GM12801 (cell line): Measurements from ENCODE around the gene ALLC.

Source experiments
- TF ChIP-seq, protein P1 (sequence below): IDR thresholded peaks from one replicate; pipeline ENCODE4 v1.5.1; 2011; ENCODE audit warnings: control low read depth; ENCODE audit not compliant: insufficient read length; ENCODE audit errors: extremely low read depth

The ALLC gene

DNA sequence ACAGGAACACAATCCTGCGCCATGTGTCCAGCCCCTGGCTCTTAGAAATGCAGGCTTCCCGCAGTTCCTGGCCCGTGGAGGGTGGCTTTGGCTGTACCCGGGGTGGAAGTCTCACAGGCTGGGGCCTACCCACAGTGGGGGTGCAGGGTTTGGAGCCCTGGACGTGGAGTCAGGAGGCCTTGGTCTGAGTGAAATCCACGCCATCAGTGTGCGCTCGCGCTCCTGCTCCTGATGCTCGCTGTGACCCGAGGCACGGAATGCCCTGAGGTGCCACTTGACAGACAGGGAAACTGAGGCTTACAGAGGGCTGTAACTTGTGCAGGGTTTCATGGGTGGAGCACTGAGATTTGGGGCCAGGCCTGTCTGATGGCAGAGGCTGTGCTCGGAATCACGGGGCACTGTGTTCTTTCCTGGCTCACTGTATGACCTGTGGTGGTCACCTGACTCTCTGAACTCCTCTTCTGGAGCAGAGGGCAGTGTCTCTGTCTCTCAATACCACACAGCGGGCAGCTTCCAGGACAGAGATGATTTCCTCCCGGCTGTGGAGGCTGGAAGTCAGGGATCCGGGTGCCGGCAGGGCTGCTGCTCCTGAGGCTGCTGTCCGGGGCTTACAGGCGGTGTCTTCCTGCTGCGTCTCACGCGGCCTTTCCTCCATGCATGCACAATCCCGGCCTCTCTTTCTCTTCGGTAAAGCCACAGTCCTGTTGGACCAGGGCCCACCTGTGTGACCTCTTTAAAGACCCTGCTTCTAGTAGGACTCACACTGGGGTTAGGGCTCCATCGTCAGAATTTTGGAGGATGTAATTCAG is 25.9 kb upstream of the ALLC start:
- TF ChIP-seq, protein P1, sequence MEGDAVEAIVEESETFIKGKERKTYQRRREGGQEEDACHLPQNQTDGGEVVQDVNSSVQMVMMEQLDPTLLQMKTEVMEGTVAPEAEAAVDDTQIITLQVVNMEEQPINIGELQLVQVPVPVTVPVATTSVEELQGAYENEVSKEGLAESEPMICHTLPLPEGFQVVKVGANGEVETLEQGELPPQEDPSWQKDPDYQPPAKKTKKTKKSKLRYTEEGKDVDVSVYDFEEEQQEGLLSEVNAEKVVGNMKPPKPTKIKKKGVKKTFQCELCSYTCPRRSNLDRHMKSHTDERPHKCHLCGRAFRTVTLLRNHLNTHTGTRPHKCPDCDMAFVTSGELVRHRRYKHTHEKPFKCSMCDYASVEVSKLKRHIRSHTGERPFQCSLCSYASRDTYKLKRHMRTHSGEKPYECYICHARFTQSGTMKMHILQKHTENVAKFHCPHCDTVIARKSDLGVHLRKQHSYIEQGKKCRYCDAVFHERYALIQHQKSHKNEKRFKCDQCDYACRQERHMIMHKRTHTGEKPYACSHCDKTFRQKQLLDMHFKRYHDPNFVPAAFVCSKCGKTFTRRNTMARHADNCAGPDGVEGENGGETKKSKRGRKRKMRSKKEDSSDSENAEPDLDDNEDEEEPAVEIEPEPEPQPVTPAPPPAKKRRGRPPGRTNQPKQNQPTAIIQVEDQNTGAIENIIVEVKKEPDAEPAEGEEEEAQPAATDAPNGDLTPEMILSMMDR, result no peak

DNA sequence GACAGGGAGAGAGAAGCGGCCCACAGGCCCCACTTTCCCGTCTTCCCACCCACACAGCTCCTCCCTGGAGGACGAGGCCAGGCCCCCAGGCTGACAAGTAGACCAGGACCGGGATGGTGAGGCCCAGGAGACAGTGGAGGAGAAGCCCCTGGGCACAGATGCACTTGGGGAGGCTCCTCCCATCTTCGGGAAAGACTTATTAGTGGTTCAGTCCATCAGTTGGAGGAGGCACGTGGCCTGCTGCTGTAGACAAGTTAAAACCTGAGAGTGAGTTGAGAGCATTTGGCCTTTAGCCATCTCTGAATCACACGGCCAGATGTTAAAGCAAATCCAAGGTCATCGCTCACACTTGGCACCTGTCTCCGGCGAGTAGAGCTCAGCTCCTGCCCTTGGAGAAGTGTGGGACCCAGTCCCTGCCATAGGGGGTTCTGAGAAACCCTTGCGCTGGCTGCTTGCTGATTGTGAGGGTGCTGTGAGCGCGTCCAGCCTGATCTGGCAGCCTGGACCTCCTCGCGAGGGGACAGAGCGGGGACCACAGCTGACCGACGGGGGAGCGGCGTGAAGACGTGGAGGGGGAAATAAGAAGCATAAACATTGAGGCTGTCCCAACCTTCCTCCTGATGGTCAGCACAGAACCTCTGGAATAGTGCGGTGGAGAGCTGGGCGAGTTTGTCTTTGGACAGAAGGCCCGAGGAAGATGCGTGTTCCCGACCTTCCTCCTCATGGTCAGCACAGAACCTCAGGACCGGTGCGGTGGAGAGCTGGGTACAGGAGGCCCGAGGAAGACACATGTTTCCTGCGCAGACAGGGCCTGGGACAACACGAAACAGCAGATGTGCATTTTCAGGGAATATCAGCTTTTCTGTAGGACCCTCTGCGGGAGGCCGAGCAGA is 24.7 kb upstream of the ALLC start:
- TF ChIP-seq, protein P1, result no peak

DNA sequence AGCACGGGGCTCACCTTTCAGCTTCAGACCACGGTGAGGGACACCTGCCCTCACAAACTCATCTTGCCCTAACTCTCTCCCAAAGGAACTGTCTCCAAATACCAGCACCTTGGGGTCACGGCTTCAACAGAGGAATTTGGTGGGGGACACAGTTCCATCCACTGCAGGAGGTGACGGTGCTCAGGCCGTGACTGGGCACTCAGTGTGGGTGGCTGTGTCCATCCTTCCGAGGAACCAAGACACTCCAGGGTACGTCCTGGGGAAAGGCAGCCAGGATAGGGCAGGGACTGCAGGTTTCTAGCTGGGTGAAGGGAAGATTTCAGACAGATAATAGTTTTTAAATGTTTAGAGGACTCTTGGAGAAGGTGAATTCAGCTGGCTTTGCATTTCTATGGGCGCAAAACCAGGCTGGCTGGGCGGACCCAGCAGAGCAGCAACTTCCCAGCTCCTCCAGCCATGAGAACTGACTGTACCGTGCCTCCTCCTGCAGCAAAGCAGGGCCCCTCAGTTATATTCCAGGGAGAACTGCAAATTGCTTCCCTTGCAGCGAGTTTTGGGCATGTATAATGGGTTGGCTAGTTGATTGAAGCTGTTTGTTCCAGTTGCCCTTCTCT is 23.9 kb upstream of the ALLC start:
- TF ChIP-seq, protein P1, result no peak

DNA sequence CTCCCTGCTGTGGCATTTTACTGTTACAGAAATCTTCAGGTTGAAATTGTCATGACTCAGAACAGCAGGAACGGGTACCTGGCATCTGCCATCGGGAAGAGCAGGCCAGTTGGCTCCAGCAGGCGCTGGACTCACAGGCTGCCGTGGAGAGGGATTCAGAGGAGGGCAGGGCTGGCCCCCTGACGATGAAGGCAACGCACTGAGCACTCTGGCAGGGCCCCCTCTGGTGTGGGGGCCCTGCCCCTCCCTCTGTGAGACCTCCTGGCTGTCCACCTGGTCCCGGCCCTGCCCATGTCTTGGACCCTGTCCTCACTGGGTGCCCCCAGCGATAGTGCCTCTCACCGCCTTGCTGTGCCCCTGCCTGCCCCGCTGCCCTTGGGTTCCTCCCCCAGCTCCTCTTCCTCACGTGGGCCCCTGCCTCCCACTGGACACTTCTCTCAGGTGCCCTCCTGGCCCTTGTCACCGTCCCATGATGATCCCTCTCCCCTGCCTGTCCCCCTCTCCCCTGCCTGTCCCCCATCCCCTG is 23.3 kb upstream of the ALLC start:
- TF ChIP-seq, protein P1, result no peak

DNA sequence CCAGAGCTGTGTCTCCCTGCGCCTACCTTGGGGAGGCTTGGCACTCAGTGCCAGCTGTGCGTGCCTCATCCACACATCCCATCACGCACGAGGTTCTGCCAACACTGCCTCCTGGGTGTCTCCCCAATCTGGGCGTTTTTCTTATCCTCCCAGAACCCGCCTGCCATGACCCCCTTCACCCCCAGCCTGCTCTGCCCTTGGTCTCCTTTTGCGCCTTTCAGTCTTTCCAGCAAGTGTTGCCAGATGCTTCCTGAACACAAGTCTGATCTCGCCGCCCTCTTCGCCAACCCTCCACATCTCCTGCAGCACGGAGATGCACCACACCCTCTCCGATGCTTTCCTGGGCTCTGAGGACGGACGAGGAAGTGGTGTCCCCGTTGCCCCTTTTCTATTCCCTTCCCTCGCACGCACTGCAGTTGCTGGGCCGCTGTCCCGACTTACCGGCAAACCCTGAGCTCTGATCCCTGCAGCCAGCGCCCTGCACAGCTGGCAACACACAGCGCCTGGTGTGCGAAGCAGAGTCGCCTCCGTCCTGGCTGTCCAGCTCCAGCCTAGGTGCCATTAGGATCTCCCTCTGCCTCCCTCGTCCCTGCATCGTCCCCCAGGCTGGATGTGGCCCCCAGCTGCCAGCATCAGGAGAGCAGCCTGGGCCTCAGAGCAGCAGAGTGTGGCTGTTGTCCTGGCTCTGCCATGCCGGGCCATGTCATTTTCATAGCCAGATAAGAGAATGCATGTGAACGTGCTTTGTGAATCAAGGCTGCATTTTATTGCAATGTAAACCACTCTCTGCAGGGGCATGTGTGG is 22.6 kb upstream of the ALLC start:
- TF ChIP-seq, protein P1, result no peak

DNA sequence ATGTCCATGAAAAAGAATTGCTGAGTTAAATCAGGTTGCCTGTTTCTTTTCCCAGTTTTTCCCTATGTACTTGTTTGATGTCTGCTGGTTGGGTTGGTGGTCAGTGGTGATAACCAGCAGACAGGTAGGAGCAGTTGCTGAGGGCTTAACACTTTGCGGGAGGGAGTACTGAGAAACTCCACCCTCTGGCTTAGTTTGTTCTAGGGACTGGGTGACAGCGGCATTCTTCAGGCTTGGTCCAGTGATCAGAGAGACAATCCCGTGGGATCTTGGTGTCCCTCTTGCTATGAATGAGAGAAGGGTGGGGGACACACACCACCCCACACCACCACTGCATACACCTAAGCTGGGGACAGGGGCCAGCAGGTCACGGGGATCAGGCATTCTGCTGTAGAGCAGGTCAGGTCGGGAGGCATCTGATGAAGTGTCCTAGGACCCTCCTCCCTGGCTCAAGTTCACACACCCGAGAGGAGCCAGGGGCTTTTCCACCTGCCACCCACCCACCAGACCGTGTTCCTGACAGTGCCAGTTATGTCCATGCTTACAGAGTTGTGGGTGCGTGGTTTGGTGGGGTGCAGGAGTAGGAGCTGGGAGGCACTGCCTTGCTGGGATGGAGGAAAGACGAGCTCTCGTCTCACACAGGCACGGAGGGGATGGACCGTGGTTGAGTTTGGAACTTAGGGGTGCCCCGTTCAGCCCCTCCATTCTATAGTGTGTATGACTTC is 21.3 kb upstream of the ALLC start:
- TF ChIP-seq, protein P1, result no peak
